ENCODE results near the gene BHLHE23.

BHLHE23 gene

GRCh38 chr20:62961799-62962198 lies 45.0 kb downstream of the BHLHE23 start:
- ATAC-seq = no peak
- TF ChIP-seq SNAI2 (CRISPR knock-in tag; IDR thresholded peaks at IDR 0.05) = no peak
- TF ChIP-seq CREB5 (CRISPR knock-in tag; IDR thresholded peaks at IDR 0.05; ENCODE audit: low read depth) = no peak
- TF ChIP-seq ZFP3 (CRISPR knock-in tag; IDR thresholded peaks at IDR 0.05) = no peak
- no peak for TF ChIP-seq OSR1 (CRISPR knock-in tag; IDR thresholded peaks at IDR 0.05)
- TF ChIP-seq TOX (CRISPR knock-in tag; IDR thresholded peaks at IDR 0.05; ENCODE audit: borderline replicate concordance) = no peak
- no peak for TF ChIP-seq GLIS3 (CRISPR knock-in tag; IDR thresholded peaks at IDR 0.05)
- TF ChIP-seq ZFP30 (CRISPR knock-in tag; IDR thresholded peaks at IDR 0.05) = no peak
- TF ChIP-seq ARNTL (CRISPR knock-in tag; IDR thresholded peaks at IDR 0.05; ENCODE audit: borderline replicate concordance, low read depth) = no peak
- TF ChIP-seq TCF4 (CRISPR knock-in tag; IDR thresholded peaks at IDR 0.05; ENCODE audit: borderline replicate concordance) = no peak
- TF ChIP-seq ZNF565 (CRISPR knock-in tag; conservative IDR thresholded peaks at IDR 0.05; ENCODE audit: low read depth) = no peak
- no peak for TF ChIP-seq ZNF8 (CRISPR knock-in tag; IDR thresholded peaks at IDR 0.05)

- no peak for ATAC-seq
Measured at GRCh38 chr20:62961310-62961783, 45.4 kb downstream of the BHLHE23 start.

More at GRCh38 chr20:62961310-62961783, 45.4 kb downstream of the BHLHE23 start:
- TF ChIP-seq PPARA (CRISPR knock-in tag; IDR thresholded peaks at IDR 0.05; ENCODE audit: borderline replicate concordance) (no peak), ZNF565 (CRISPR knock-in tag; conservative IDR thresholded peaks at IDR 0.05; ENCODE audit: low read depth) (no peak), PATZ1 (CRISPR knock-in tag; IDR thresholded peaks at IDR 0.05; ENCODE audit: borderline replicate concordance) (no peak), TSHZ2 (CRISPR knock-in tag; IDR thresholded peaks at IDR 0.05) (no peak), ZC3H10 (CRISPR knock-in tag; IDR thresholded peaks at IDR 0.05) (no peak), TOX (CRISPR knock-in tag; IDR thresholded peaks at IDR 0.05; ENCODE audit: borderline replicate concordance) (no peak), CSRNP3 (CRISPR knock-in tag; IDR thresholded peaks at IDR 0.05) (no peak), RARB (CRISPR knock-in tag; IDR thresholded peaks at IDR 0.05) (no peak), CREB5 (CRISPR knock-in tag; IDR thresholded peaks at IDR 0.05; ENCODE audit: low read depth) (no peak), ZNF8 (CRISPR knock-in tag; IDR thresholded peaks at IDR 0.05) (no peak), GLIS3 (CRISPR knock-in tag; IDR thresholded peaks at IDR 0.05) (no peak), ISL1 (CRISPR knock-in tag; IDR thresholded peaks at IDR 0.05) (no peak), ZFP30 (CRISPR knock-in tag; IDR thresholded peaks at IDR 0.05) (no peak), POU6F1 (CRISPR knock-in tag; IDR thresholded peaks at IDR 0.05; ENCODE audit: borderline replicate concordance, low read depth) (no peak), CSDC2 (CRISPR knock-in tag; IDR thresholded peaks at IDR 0.05) (no peak), ZNF70 (CRISPR knock-in tag; IDR thresholded peaks at IDR 0.05) (no peak), SNAI2 (CRISPR knock-in tag; IDR thresholded peaks at IDR 0.05) (no peak), BACH2 (CRISPR knock-in tag; IDR thresholded peaks at IDR 0.05; ENCODE audit: borderline replicate concordance) (no peak), ZFP3 (CRISPR knock-in tag; IDR thresholded peaks at IDR 0.05) (no peak)
